OCI-LY3 (cell line): Measurements from ENCODE around the gene RREB1.

Source experiments
- H2AFZ ChIP-seq: fragments of 200-600, 300-600 bp; shearing (Covaris generic); 2 replicates; pipeline ENCODE4 v1.6.0; 2014; ENCODE audit warnings: antibody characterized with exemption, low read depth, low read length
- H3K27ac ChIP-seq: fragments of 200-600, 300-600 bp; sonication (generic); 2 replicates; pipeline ENCODE4 v1.5.1; 2014; ENCODE audit warnings: mild to moderate bottlenecking, low read length, moderate library complexity, mixed read lengths
- H3K27me3 ChIP-seq: fragments of 200-600, 300-600 bp; sonication (generic); 2 replicates; pipeline ENCODE4 v1.6.1; 2014; ENCODE audit warnings: low read depth, low read length, mixed read lengths
- H3K36me3 ChIP-seq: fragments of 200-600, 300-600 bp; sonication (generic); replicated peaks from 2 replicates; pipeline ENCODE3; 2014; ENCODE audit warnings: low read depth, low read length, mixed read lengths
- H3K4me1 ChIP-seq: fragments of 300-600, 200-600 bp; sonication (generic); 2 replicates; pipeline ENCODE4 v1.6.1; 2014; ENCODE audit warnings: low read length, mixed read lengths
- H3K4me2 ChIP-seq: fragments of 200-600, 300-600 bp; sonication (generic); 2 replicates; pipeline ENCODE4 v1.6.1; 2014; ENCODE audit warnings: low read length, mixed read lengths
- H3K4me3 ChIP-seq: fragments of 300-600, 200-600 bp; sonication (generic); 2 replicates; pipeline ENCODE4 v1.5.1; 2014; ENCODE audit warnings: antibody characterized with exemption, mild to moderate bottlenecking, low read length, moderate library complexity
- H3K79me2 ChIP-seq: fragments of 300-600, 200-600 bp; shearing (Covaris generic); 2 replicates; pipeline ENCODE4 v1.6.1; 2014; ENCODE audit warnings: mild to moderate bottlenecking, low read length, mixed read lengths
- H3K9ac ChIP-seq: fragments of 300-600, 200-600 bp; shearing (Covaris generic); 2 replicates; pipeline ENCODE4 v1.6.0; 2014; ENCODE audit warnings: mild to moderate bottlenecking, low read length, moderate library complexity
- H3K9me3 ChIP-seq: fragments of 200-600, 300-600 bp; shearing (Covaris generic); 2 replicates; pipeline ENCODE4 v1.6.1; 2014; ENCODE audit warnings: low read length, mixed read lengths; ENCODE audit not compliant: insufficient read depth
- H4K20me1 ChIP-seq: fragments of 200-600, 300-600 bp; sonication (generic); 2 replicates; pipeline ENCODE4 v1.6.1; 2016; ENCODE audit warnings: low read length, mixed read lengths; ENCODE audit not compliant: insufficient read depth
- EZH2phosphoT487 ChIP-seq: fragments of 200-600 bp; shearing (Covaris generic); IDR thresholded peaks from 2 replicates; pipeline ENCODE4 v1.6.1; 2018; ENCODE audit warnings: antibody characterized with exemption, mixed run types, low read depth
- TF ChIP-seq, protein P1 (sequence below): fragments of 200-600, 300-600 bp; sonication (generic); IDR thresholded peaks from 2 replicates; pipeline ENCODE4 v1.5.1; 2014; ENCODE audit warnings: antibody characterized with exemption, low read length, low read depth

The RREB1 gene

DNA sequence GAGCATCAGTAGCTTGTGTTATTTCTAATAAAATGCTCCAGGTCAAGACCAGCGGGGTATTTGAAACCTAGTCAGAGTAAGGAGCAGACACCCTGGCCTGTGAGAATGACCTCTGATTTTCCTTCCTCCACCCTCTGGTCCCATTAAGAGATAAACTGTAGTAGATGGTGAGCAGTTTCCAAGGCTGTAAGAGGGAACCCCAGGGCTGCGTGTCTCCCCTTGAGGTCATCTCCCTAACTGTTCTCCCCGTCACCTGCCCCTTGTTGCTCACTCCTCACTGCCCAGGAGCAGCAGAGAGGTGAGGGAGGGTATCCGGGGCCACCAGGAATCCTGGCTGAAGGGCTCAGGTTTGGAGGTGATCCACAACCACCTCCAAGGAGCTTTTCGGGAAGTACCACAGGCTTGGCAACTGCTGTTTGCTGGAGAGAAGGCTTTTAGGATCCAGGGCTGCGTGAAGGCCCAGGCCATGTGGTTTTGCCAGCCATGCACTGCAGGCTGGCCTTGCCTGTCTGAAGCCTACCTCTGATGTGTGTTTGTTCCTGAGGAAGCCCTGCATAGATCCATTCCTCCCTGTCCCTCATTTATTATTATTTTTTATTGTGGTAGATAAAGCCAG lies 62.5 kb downstream of the RREB1 start:
- Histone ChIP-seq H3K4me2 (no peak overlapping the region), H3K27ac (no peak overlapping the region), H3K9ac (no peak overlapping the region), H3K4me1 (peaks cover 17% of the 10 kb centered on the region), H3K9me3 (no peaks in the 10 kb centered on the region), H3K27me3 (no peaks in the 10 kb centered on the region), H3K79me2 (peaks cover 83% of the 10 kb centered on the region), H2AFZ (no peak overlapping the region), H3K4me3 (no peak overlapping the region), H4K20me1 (peaks cover 86% of the 10 kb centered on the region), H3K36me3 (no peaks in the 10 kb centered on the region)
- TF ChIP-seq EZH2phosphoT487: no peak
- TF ChIP-seq, protein P1, sequence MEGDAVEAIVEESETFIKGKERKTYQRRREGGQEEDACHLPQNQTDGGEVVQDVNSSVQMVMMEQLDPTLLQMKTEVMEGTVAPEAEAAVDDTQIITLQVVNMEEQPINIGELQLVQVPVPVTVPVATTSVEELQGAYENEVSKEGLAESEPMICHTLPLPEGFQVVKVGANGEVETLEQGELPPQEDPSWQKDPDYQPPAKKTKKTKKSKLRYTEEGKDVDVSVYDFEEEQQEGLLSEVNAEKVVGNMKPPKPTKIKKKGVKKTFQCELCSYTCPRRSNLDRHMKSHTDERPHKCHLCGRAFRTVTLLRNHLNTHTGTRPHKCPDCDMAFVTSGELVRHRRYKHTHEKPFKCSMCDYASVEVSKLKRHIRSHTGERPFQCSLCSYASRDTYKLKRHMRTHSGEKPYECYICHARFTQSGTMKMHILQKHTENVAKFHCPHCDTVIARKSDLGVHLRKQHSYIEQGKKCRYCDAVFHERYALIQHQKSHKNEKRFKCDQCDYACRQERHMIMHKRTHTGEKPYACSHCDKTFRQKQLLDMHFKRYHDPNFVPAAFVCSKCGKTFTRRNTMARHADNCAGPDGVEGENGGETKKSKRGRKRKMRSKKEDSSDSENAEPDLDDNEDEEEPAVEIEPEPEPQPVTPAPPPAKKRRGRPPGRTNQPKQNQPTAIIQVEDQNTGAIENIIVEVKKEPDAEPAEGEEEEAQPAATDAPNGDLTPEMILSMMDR: no peak

DNA sequence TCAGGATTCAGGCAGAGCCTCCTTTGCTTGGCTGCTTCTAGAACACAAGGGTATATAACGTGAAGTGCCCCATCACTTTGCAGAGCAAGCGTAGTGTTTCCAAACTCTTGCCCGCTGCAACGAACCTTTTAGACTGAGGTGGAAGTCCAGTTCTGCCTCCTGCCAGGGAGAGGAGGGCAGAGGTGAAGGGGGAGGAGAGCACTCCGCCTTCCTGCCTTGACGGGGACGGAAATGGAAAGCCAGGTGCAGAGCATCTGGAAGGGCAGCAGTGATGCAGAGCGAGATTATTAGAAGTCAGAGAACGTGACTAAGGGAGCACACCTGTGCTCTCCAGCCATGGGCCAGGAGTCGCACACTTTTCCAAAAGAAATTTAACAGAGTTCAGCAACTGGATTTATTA lies 63.4 kb downstream of the RREB1 start:
- H3K36me3 ChIP-seq: no peaks in the 10 kb centered on the region
- H3K9me3 ChIP-seq: no peaks in the 10 kb centered on the region
- no peak overlapping the region for H3K4me3 ChIP-seq
- peaks cover 86% of the 10 kb centered on the region for H4K20me1 ChIP-seq
- no peaks in the 10 kb centered on the region for H3K27me3 ChIP-seq
- H3K79me2 ChIP-seq: peaks cover 80% of the 10 kb centered on the region
- 0 out of 2 replicates have a peak overlapping the region, but pooled peaks have one; percentile 12 for H3K4me2 ChIP-seq
- no peak overlapping the region for H3K9ac ChIP-seq
- TF ChIP-seq EZH2phosphoT487: no peak
- TF ChIP-seq, protein P1: no peak
- H2AFZ ChIP-seq: no peak overlapping the region
- H3K27ac ChIP-seq: no peak overlapping the region
- peaks cover 17% of the 10 kb centered on the region for H3K4me1 ChIP-seq

DNA sequence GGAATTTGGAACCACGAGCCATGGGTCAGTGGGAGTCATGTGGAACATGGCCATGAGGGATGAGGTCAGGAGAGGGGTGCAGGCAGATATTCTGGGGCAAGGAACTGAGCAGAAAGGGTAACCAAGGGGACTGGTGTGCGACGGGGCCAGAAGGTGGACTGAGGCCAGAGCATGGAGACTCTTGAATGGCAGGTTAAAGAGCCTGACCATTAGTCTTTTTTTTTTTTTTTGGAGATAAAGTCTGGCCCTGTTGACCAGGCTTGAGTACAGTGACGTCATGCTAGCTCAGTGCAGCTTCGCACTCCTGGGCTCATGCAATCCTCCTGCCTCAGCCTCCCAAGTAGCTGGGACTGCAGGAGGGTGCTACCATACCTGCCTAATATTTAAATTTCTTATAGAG lies 64.0 kb downstream of the RREB1 start:
- Histone ChIP-seq H3K4me3 (no peak overlapping the region), H3K27ac (no peak overlapping the region), H3K36me3 (no peaks in the 10 kb centered on the region)

DNA sequence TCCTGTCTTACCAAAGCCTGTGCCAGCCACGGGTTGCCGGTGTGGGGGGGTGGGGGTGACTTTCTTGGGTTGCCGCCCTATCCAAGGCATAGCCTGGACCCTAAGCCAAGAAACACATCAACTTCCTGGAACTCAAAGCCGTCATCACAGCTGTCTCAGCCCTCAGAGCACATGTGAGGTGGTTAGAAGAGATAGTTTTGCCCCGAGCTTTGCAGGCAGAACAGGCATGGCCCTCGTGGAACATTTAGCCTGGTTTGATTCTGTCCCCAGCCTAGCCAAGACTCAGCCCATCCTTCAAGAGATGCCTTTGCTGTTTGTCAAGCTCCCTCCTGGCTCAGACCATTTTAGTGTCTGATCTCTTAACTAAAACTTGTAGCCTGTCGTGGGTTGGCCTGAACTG lies 64.9 kb downstream of the RREB1 start:
- no peak overlapping the region for H3K4me2 ChIP-seq
- peaks cover 71% of the 10 kb centered on the region for H3K79me2 ChIP-seq

More for the DNA sequence above, 64.0 kb downstream of the RREB1 start:
- Histone ChIP-seq H3K9ac (no peak overlapping the region), H3K79me2 (peaks cover 77% of the 10 kb centered on the region), H3K9me3 (no peaks in the 10 kb centered on the region), H3K27me3 (no peaks in the 10 kb centered on the region), H3K4me1 (peaks cover 17% of the 10 kb centered on the region), H2AFZ (no peak overlapping the region), H4K20me1 (peaks cover 84% of the 10 kb centered on the region), H3K4me2 (no peak overlapping the region)
- TF ChIP-seq, protein P1: no peak
- TF ChIP-seq EZH2phosphoT487: no peak

More for the DNA sequence above, 64.9 kb downstream of the RREB1 start:
- H3K9me3 ChIP-seq: no peaks in the 10 kb centered on the region
- no peaks in the 10 kb centered on the region for H3K27me3 ChIP-seq
- H3K27ac ChIP-seq: no peak overlapping the region
- H2AFZ ChIP-seq: no peak overlapping the region
- no peaks in the 10 kb centered on the region for H3K36me3 ChIP-seq
- peaks cover 78% of the 10 kb centered on the region for H4K20me1 ChIP-seq
- TF ChIP-seq, protein P1: no peak
- no peak for TF ChIP-seq EZH2phosphoT487
- peaks cover 17% of the 10 kb centered on the region for H3K4me1 ChIP-seq
- H3K9ac ChIP-seq: no peak overlapping the region
- H3K4me3 ChIP-seq: no peak overlapping the region
